Large intestine (tissue), 3 donors: ENCODE measurements around the gene SCCPDH. TPM values are rescaled to one million over a fixed set of nuclear protein-coding genes. Genes with fewer than 3 reads are reported as not detected.

Experiments used
- DNase-seq, 2 donors: peaks; one replicate each; pipeline versions ENCODE4 v3.0.0 to v3.0.0-alpha.2; 2013
- H3K27ac ChIP-seq: one replicate; pipeline ENCODE4 v1.5.1; 2013; ENCODE audit warnings: low read length
- H3K27me3 ChIP-seq: 2 replicates; pipeline ENCODE4 v1.6.1; 2013; ENCODE audit warnings: low read length; ENCODE audit not compliant: control insufficient read depth, insufficient read depth
- H3K36me3 ChIP-seq: 2 replicates; pipeline ENCODE4 v1.6.1; 2013; ENCODE audit warnings: low read length; ENCODE audit not compliant: control insufficient read depth, insufficient read depth
- H3K4me1 ChIP-seq: one replicate; pipeline ENCODE4 v1.6.1; 2013; ENCODE audit warnings: low read length; ENCODE audit not compliant: control insufficient read depth, insufficient read depth
- H3K4me3 ChIP-seq: one replicate; pipeline ENCODE4 v1.5.1; 2013; ENCODE audit warnings: low read length
- H3K9me3 ChIP-seq: one replicate; pipeline ENCODE4 v1.6.1; 2013; ENCODE audit warnings: mild to moderate bottlenecking, low read depth, low read length, moderate library complexity; ENCODE audit not compliant: control insufficient read depth
- WGBS: methylation state at CpG from one replicate; pipeline ENCODE4 v1.1.5; 2013; ENCODE audit warnings: low lambda C conversion rate; ENCODE audit not compliant: insufficient coverage; 5-methylcytosine and 5-hydroxymethylcytosine counted together
- polyA plus RNA-seq: library from polyadenylated mRNA; unstranded; fragments of 120-200 nt; gene quantifications from one replicate; pipeline ENCODE4 v1.2.1, GENCODE V29; 2013

The SCCPDH gene
- polyA plus RNA-seq, 1 donor: 44.3 TPM

DNA sequence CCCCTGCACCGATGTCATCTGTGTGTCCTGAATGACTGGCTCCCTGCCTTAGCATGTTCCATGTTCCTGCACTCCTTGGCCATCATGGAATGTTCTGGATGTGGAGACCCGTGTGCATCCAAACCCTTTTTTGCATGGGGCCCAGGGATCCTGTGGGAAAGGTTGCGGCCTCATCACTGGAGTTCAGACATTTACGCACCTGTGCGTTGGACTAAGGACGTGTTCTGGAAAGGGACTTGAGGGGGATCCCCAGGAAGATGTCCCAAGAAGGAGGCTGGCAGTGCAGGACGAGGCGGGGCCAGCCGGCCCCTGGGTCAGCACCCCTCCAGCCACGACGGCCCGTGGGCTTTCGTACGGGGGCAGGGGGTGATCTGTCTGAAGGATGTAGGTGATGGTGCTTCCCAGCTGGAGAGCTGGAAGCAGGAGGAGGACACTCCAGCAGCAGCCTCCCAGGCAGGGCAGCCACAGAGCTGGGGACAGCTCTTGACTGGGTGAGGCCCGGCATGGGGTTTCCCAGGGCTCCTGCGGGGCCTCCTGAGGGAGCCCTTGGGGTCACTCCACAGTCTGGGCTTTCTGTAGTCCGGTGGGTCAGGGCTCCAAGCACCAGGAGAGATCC is 67.2 kb downstream of the SCCPDH start:
- Histone ChIP-seq H3K4me3 (no peak overlapping the region), H3K36me3 (no peaks in the 10 kb centered on the region), H3K9me3 (peaks cover 4% of the 10 kb centered on the region), H3K27ac (no peak overlapping the region), H3K4me1 (peaks cover 7% of the 10 kb centered on the region), H3K27me3 (no peaks in the 10 kb centered on the region)
- WGBS: no CpG with 5 or more reads among the region's 17 CpGs
- DNase-seq: no peak

DNA sequence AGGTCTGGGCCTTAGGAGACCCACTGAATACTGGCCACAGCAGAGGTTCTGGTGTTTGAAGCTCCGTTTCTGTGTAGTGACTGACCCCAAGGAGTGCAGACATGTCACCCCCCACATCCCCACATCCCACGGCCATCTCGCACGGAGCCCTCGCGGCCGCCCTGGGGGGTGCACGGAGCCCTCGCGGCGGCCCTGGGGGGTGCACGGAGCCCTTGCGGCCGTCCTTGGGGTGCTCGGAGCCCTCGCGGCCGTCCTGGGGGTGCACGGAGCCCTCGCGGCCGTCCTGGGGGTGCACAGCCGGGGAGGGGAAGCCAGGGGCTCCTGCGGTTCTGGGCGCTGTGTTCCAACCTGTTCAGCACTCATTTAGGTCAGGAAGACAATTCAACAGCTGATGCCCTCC is 68.4 kb downstream of the SCCPDH start:
- Histone ChIP-seq H3K9me3 (peaks cover 4% of the 10 kb centered on the region), H3K27me3 (no peaks in the 10 kb centered on the region), H3K4me1 (peaks cover 7% of the 10 kb centered on the region), H3K4me3 (no peak overlapping the region), H3K27ac (no peak overlapping the region), H3K36me3 (no peaks in the 10 kb centered on the region)
- no peak for DNase-seq
- no CpG with 5 or more reads among the region's 25 CpGs for WGBS

DNA sequence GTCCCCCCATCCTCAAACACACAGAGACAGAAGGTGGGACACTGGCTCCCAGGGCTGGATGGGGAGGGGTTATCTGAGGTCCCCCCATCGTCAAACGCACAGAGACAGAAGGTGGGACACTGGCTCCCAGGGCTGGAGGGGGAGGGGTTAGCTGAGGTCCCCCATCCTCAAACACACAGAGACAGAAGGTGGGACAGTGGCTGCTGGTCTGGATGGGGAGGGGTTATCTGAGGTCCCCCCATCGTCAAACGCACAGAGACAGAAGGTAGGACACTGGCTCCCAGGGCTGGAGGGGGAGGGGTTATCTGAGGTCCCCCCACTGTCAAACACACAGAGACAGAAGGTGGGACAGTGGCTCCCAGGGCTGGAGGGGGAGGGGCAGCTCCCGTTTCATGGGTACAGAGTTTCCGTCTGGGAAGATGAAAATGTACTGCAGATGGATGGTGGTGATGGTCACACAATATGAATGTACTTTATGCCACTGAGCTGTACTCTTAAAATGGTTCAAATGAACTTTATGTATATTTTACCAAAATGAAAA is 69.2 kb downstream of the SCCPDH start:
- peaks cover 7% of the 10 kb centered on the region for H3K4me1 ChIP-seq
- peaks cover 4% of the 10 kb centered on the region for H3K9me3 ChIP-seq
- WGBS: no CpG with 5 or more reads among the region's 6 CpGs
- H3K27ac ChIP-seq: no peak overlapping the region
- H3K4me3 ChIP-seq: no peak overlapping the region
- H3K27me3 ChIP-seq: no peaks in the 10 kb centered on the region
- H3K36me3 ChIP-seq: no peaks in the 10 kb centered on the region
- DNase-seq: no peak

DNA sequence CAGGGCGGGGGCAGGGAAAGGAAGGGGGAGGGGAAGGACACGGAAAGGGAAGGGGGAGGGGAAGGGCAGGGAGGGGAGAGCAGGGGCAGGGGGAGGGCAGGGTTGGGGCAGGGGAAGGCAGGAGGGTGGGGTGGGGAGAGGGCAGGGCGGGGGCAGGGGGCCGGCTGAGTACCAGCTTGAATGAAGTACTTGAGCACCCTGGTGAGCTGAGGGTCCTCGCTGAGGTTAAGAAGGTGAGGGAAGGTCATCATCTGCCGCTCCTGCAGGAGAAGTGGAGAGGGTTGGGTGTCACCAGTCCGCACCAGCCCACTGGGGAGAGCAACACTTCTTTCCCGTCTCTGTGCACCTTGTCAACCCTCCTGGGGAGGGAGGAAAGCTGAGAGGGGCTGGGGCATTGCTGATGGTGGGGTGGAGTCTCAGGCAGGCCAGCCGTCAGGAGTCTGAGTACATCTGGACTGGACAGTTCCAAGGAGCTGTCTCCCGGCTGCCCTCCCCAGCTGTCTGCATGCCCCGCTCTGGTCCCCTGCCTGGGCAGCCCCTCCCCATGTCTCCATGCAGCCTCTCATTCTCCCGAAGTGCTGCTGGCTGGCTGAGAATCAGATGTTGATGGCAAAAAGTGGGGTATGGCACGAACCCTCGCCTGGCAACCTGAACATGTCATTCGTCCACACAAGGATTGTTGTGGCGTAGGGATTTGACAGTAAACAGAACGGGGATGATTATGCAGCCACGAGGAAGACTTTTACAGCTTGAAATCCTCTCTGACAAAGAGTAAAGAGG is 70.0 kb downstream of the SCCPDH start:
- H3K4me3 ChIP-seq: no peak overlapping the region
- H3K27me3 ChIP-seq: no peaks in the 10 kb centered on the region
- DNase-seq: no peak
- WGBS: no CpG with 5 or more reads among the region's 18 CpGs
- H3K36me3 ChIP-seq: no peaks in the 10 kb centered on the region
- peaks cover 4% of the 10 kb centered on the region for H3K9me3 ChIP-seq
- H3K4me1 ChIP-seq: peaks cover 5% of the 10 kb centered on the region
- no peak overlapping the region for H3K27ac ChIP-seq

GRCh38 chr1:246794828-246795671 is 70.8 kb downstream of the SCCPDH start:
- no CpG with 5 or more reads among the region's 27 CpGs for WGBS
- Histone ChIP-seq H3K27ac (no peak overlapping the region), H3K4me3 (no peak overlapping the region), H3K4me1 (peaks cover 4% of the 10 kb centered on the region), H3K36me3 (no peaks in the 10 kb centered on the region), H3K27me3 (no peaks in the 10 kb centered on the region), H3K9me3 (peaks cover 4% of the 10 kb centered on the region)
- no peak for DNase-seq

DNA sequence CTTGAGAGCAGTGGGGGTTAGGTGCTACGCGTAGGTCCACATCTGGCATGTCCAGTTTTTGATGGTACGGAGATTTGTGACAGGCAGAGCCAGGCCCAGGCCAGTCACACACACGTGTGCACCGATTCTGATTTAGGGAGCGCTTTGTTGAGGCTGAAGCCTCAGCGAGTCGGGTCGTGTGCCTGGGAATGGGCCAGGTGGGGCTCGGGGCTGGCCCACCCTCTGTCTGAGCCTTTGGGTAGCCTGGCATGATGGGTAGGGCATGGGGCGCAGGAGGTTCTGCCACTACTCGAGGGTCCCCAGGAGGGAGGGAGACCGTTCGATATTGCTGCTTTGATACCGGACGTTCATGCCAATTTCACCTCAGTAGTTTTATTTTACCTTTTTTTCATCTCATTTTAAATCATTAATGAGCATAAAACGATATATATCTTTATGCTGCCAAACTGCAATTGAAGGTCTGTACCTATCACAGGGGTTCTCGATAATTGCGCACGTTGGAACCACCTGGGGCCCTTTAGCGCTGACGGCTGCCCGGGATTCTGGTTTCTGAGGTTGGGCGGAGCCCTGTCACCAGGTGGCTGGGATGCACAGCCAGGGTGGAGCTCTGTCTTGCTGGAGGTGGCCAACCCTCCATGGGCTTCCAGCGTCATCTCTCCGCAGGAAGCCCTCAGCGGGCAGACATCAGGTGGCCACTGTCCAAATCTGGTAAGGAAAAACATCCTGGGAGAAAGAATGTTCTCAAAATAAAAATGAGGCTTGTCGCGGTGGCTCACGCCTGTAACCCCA is 71.9 kb downstream of the SCCPDH start:
- H3K4me3 ChIP-seq: no peak overlapping the region
- no peaks in the 10 kb centered on the region for H3K36me3 ChIP-seq
- no peak overlapping the region for H3K27ac ChIP-seq
- DNase-seq: no peak
- H3K9me3 ChIP-seq: peaks cover 4% of the 10 kb centered on the region
- no peaks in the 10 kb centered on the region for H3K27me3 ChIP-seq
- H3K4me1 ChIP-seq: peaks cover 4% of the 10 kb centered on the region
- 88% methylated on average over 1 of the region's 30 CpGs for WGBS

DNA sequence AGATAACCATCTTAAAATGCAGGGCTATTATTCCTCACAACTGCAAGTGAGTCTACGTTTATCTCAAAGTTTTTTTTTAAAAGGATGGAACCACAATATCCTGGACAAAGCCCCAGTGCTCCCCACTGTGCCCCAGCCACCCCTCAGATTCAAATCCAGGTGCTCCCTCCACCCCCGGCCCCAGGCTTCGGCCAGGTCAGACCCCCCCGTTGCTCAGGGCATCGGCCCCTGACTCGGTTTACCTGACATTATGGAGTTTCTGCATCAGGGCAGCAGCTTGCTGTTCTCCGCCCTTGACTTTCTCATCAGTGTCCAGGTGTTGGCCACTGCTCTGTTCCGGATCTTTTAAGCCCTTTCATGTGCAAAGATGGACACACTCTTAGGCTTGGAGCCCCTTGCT is 72.9 kb downstream of the SCCPDH start:
- Histone ChIP-seq H3K27me3 (no peaks in the 10 kb centered on the region), H3K4me1 (peaks cover 10% of the 10 kb centered on the region), H3K27ac (no peak overlapping the region), H3K36me3 (no peaks in the 10 kb centered on the region), H3K9me3 (peaks cover 4% of the 10 kb centered on the region), H3K4me3 (no peak overlapping the region)
- WGBS: no CpG with 5 or more reads among the region's 8 CpGs
- no peak for DNase-seq

- Histone ChIP-seq H3K4me3 (no peak overlapping the region), H3K9me3 (peaks cover 4% of the 10 kb centered on the region), H3K27me3 (no peaks in the 10 kb centered on the region), H3K36me3 (no peaks in the 10 kb centered on the region), H3K27ac (no peak overlapping the region), H3K4me1 (peaks cover 14% of the 10 kb centered on the region)
- no peak for DNase-seq
- no CpG with 5 or more reads among the region's 11 CpGs for WGBS
Measured at GRCh38 chr1:246797597-246797996, 73.4 kb downstream of the SCCPDH start.

GRCh38 chr1:246798107-246798506 is 73.9 kb downstream of the SCCPDH start:
- peaks cover 4% of the 10 kb centered on the region for H3K9me3 ChIP-seq
- no peak for DNase-seq
- H3K27ac ChIP-seq: no peak overlapping the region
- no peaks in the 10 kb centered on the region for H3K27me3 ChIP-seq
- peaks cover 14% of the 10 kb centered on the region for H3K4me1 ChIP-seq
- H3K36me3 ChIP-seq: no peaks in the 10 kb centered on the region
- WGBS: no CpG with 5 or more reads among the region's 4 CpGs
- H3K4me3 ChIP-seq: no peak overlapping the region
